Stimulated activated CD8-positive, alpha-beta memory T cell treated with anti-CD3 and anti-CD28 coated beads, Interleukin-7, amount 100 ng/mL, for 24 hours (primary cell): ENCODE measurements around the gene SERTAD1.

ENCODE experiments used
- DNase-seq: peaks from one replicate; pipeline ENCODE4 v3.0.0-alpha.2; 2020; ENCODE audit warnings: low read depth

Gene SERTAD1

DNA sequence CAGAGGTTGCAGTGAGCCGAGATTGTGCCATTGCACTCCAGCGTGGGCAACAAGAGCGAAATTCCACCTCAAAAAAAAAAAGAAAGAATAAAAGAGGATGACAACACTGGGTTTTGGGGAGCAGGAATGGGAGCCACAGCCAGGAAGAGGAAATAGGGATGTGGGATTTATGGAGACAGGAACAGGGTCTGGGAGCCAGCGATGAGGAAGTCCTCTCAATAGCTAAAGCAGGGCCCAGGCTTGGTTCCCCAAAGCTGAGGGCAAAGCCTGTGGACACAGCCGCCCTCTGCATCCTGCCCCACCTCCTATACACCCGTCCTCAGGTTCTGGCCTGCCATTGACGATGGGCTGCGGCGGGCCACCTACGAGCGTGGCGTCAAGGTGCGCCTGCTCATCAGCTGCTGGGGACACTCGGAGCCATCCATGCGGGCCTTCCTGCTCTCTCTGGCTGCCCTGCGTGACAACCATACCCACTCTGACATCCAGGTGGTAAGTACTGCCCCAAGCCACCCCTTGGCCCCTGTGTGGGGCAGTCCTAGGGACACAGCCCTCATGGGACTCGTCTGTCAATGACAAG, 49.4 kb downstream of the SERTAD1 start:
- no peak for DNase-seq

GRCh38 chr19:40374084-40374483, 51.7 kb downstream of the SERTAD1 start:
- no peak for DNase-seq

- no peak for DNase-seq
Observed at GRCh38 chr19:40371802-40372122, 54.0 kb downstream of the SERTAD1 start.
